ENCODE measurements around the gene KLHDC7B.

DNA sequence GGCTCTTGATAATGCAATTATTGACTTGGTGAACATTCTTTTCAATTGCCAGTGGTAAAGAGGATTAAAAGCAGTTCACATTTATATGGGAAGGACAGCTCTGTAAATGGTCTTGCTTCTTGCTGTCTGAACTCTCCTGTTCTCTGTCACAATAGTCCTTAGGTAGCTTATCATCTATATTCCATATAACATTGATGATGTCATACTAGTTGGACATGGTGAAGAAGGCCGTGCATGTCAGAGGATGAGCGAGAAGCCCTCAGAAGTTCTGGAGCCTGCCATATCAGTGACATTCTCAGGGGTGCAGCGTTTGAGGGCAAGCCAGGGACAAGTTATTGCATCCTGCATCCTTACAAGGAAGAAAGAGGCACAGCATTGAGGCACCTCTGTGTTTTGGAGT, 39.5 kb downstream of the KLHDC7B start:
- TF ChIP-seq, protein P1, sequence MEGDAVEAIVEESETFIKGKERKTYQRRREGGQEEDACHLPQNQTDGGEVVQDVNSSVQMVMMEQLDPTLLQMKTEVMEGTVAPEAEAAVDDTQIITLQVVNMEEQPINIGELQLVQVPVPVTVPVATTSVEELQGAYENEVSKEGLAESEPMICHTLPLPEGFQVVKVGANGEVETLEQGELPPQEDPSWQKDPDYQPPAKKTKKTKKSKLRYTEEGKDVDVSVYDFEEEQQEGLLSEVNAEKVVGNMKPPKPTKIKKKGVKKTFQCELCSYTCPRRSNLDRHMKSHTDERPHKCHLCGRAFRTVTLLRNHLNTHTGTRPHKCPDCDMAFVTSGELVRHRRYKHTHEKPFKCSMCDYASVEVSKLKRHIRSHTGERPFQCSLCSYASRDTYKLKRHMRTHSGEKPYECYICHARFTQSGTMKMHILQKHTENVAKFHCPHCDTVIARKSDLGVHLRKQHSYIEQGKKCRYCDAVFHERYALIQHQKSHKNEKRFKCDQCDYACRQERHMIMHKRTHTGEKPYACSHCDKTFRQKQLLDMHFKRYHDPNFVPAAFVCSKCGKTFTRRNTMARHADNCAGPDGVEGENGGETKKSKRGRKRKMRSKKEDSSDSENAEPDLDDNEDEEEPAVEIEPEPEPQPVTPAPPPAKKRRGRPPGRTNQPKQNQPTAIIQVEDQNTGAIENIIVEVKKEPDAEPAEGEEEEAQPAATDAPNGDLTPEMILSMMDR (IDR thresholded peaks at IDR 0.05): no peak
- TF ChIP-seq ZFX (IDR thresholded peaks at IDR 0.05; ENCODE audit: borderline replicate concordance): no peak
